HG03432 (cell line): Measurements from ENCODE around the gene PRKG1.

Experiments
- ATAC-seq: cut with Tn5 transposase; IDR thresholded peaks from one replicate; pipeline ENCODE4 v1.9.1; 2021; ENCODE audit warnings: mild to moderate bottlenecking, moderate library complexity; ENCODE audit not compliant: unreplicated experiment

Gene PRKG1

GRCh38 chr10:51215951-51216834 lies 141.9 kb downstream of the PRKG1 start:
- ATAC-seq: no peak

DNA sequence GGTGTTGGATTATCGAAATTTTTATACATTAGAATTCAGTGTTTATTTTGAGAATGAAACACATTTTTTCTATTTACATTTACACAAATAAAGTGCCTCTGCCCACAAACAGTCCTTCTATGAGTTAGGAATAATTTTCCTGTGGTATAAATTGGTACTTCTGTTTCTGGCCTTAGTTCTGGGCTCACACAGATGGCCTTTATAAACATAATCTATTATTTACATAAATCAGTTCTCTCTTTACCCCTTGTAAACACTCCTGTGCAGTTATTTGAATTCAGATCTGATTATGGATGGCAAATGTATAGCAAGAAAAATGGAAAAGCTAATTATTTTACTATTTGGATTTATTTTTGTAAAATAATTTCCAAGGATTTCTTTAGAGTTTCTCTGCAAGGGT lies 143.2 kb downstream of the PRKG1 start:
- no peak for ATAC-seq

DNA sequence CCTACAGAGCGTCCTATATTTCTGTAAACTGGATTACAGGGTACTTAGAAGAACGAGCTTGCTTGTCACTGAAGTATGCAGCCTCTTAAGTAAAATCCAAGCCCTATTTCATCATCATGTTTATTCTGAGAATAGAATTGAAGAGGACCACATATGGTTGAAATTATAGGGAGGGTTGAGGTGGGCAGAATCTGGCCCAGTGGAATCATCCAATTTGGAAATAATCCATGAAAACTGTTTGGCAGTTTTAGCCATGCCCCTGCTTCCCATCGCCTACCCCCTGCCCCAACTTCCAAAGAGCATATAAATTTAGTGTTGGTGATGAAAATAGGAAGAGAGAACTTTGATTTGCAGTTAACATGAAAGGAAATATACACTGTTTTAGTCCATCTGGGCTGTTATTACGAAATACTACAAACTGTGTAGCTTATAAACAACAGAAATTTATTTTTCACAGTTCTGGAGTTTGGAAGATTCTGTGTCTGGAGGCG lies 150.4 kb downstream of the PRKG1 start:
- ATAC-seq: no peak

DNA sequence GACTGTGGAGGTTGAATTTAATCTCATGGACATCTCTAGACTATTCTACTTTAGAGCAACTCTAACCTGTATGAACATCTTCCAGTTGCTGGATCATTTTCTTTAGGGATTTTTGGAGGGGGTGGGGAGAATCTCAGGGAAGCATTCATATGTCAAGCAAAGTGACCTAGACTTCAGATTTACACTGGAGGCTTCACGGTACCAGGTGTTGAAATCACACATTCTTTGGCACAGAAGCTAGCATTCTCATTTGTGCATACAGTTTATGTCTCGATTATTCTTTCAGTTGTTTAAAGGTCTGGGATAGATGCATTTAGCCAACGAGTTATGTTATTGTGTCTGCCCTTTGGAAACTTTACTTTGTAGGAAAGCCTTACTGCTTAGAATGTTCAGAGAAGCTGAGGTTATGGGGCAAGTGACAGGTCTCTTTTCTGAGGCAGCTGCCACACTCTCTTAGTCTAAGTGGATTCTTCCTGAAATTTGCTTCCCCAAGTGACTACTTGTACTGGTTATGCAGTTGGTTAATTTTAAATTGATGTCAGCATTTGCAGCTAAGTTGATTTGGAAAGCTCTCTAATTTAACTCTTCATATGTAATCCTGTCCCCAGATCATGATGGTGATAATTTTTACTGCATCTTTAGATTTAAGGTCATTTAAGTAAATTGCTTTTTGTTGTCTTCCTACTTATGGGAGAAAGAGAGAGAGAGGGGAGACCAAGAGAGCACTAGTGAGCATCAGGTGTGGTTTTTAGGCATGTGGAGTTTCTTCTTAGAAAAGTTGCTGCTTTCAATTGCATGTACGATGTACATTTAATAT lies 153.8 kb downstream of the PRKG1 start:
- ATAC-seq: no peak

GRCh38 chr10:51228714-51229100 lies 154.4 kb downstream of the PRKG1 start:
- ATAC-seq: no peak

DNA sequence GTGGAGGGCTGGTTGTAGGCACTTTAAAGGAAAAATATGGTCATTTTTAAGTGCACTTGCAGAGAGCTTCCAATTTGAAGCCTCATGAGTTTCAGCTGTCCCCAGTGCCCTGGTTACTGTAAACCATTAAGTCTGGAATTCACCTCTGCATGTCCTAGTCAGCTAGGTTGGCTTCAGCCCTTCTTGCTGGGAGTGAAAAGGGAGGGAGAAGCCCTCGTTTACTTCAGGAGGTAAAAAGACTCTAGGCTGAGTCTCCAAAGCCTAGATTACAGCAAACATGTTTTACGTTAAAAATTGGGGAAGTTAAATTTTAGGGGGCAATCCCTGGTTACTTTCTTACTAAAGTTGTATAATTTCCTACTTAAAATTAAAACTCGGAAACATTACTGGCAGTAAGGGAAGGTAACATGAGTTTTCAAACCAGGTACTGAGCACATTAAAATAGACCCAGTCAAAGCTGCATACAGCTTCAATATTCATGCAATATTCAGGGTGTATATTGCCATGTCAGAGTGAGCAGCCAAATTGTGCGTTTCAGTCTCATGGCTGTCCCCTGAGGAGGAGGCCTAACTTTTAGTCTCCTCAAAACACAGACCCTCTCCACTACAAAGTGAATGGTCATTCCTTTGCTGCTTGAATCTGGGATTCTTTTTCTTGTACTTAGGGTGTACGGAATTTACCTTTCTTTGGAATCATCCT lies 156.7 kb downstream of the PRKG1 start:
- ATAC-seq: no peak

- ATAC-seq: no peak
These were observed 157.5 kb downstream of the PRKG1 start for GRCh38 chr10:51231754-51232153.

GRCh38 chr10:51233337-51234100 lies 159.2 kb downstream of the PRKG1 start:
- ATAC-seq: no peak

DNA sequence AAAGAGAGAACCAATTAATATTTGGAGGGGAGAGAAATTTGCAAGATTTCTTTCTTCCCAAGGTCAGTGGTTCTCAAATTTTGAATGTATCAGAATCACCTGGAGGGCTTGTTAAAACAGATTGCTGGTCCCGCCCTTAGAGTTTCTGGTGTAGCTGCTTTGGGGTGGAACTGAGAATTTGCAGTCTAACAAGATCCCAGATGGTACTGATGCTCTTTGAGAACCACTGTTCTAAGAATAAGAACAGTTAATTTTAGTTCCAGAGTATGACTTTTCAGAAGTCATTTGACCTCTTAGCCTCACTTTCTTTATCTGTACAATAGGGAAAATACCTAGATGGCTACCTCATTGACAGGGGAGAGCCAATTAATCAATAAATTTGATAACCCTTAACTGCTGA lies 161.6 kb downstream of the PRKG1 start:
- peak; percentile 55 for ATAC-seq

DNA sequence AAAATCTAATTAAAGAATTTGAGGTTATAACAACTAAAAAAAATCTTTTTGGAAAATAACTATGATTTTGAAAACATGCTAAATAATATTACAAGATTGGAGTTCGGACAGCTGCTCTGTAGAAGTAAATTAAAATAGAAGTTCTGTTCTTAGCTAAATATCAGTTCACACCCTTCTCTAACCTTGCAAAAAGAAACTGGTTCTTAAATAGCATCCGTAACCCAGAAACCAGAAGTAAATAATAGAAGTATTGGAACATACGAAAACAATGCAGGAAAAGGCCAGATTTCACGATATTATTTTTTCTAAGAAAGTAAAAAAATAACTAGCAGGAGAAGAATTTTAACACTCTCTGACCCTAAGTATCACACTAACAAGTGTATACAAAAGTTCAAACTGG lies 164.7 kb downstream of the PRKG1 start:
- no peak for ATAC-seq

- ATAC-seq: no peak
These were observed 167.2 kb downstream of the PRKG1 start for GRCh38 chr10:51241461-51241860.

- ATAC-seq: no peak
These were observed 168.1 kb downstream of the PRKG1 start for GRCh38 chr10:51242393-51242792.

GRCh38 chr10:51244309-51244708 lies 170.0 kb downstream of the PRKG1 start:
- ATAC-seq: no peak

GRCh38 chr10:51244748-51245490 lies 170.6 kb downstream of the PRKG1 start:
- ATAC-seq: no peak

DNA sequence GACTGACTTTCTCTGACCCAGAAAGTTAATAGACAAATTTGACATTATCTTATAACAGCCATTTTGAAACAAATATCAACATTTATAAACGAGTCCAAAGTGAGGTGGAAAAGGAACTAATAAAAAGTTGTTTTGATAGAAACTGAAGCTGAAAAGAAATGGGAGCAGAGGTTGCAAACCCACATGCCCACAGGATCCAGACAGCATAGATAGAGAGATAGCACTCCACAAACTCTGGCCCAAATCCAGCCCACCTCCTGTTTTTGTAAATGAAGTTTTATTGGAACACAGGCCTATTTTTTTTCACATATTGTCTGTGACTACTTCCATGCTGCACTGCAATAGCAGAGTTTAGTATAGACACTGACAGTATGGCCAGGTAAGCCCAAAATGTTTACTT lies 171.9 kb downstream of the PRKG1 start:
- no peak for ATAC-seq

DNA sequence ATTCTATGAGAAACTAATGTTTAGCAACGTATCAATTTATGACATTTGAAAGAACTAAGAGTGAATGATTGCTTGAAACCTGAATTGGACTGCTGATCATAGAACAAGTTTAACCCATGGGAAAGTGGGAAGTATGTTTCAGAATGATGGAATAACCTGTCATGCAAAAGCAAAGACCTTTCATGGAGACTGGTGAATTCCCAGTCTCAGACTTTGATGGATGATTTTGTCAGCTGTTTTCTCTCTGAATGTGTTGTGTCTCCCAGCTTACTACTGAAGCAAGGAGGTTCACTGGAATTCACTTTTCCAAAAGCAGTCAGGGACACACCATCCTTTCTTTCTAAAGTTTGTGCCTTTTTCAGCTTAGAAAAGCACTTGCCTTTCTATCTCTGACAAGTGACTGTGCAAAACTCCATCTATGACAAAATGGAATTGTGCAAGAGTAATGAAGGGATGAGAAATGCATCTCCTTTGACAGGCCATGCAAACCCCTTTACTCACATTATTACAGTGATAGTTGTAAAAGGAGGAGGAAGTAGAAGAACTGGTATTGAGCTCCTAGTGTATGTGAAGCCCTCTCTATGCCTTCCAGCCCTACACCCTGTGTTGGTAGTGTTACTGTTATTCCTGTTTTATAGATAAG lies 176.1 kb downstream of the PRKG1 start:
- no peak for ATAC-seq

GRCh38 chr10:51251110-51251509 lies 176.8 kb downstream of the PRKG1 start:
- ATAC-seq: no peak

DNA sequence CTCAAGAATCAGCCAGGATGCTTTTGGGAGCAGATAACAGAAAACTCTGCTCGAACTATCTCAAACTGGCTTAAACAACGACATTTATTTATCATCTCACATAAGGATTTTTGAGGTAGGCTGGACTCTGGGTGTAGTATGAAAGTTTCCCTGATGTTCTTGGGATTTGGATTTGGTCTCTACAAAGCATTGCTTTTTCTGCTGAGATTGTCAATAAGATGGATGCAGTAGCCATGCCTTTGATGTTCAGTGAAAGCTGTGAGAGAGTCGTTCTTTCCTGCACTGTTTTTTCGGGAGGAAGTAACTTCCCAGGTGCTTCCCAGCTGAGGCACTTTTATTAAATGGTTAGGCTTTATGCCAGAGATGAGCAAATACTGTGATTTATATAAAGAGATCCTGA lies 181.1 kb downstream of the PRKG1 start:
- no peak for ATAC-seq

DNA sequence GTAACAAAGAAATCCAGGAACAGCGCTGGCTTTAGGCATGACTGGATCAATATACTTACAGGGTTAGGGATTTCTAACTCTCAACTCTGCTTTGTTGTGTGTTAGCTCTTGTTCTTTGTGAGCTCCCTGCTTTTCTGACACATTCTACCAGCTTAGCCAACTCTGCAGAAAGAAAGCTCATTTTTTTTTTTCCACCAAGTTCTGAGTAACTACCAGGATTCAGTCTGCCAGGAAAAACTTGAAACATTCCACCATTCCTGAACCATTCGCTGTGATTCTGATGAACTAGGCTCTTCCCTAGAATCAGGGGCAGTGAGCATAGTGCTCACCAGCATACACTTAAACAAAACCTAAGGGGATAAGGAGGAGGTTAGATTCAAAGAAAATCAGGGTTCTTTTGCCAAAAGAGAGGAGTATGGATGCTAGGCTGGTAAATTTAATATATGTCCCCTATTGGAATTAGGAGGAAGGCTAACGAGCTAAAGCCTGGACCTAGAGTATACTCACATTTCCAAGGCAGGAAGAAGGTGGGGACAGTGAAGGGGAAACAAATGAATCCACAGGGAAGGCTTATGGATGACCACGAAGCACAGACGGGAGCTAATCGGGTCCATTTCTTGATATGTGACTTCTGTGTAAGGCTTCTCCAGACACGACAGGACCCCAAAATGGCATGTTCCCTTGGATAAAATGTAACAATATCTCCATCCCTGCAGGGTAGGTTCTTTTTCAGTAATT lies 183.4 kb downstream of the PRKG1 start:
- ATAC-seq: no peak
